Esophagus squamous epithelium (tissue), 5 donors: ENCODE data around the gene PRRX2. TPM values are rescaled to one million over a fixed set of nuclear protein-coding genes. Genes with fewer than 3 reads are reported as not detected.
"Not testable (repeated sequence)": the region's sequence is repeated elsewhere in the genome, so short reads cannot be mapped to it uniquely, and the experiment has no call there.

Experiments
- DNase-seq: peaks from one replicate; lab custom pipeline; 2025; lab: John Stamatoyannopoulos, UW
- H3K27ac ChIP-seq, 4 donors: fragments of 200-600 bp; sonication (generic); one replicate each; pipeline ENCODE4 v1.5.1; 2016 to 2019; ENCODE audit warnings: mild to moderate bottlenecking in 1 of 4
- H3K27me3 ChIP-seq, 4 donors: fragments of 200-600 bp; sonication (generic); 1 replicate in 3 of 4; 2 replicates in 1 of 4; pipeline versions ENCODE4 v1.5.1 to v1.6.0; 2017 to 2021; ENCODE audit warnings: antibody characterized with exemption in 1 of 4
- H3K36me3 ChIP-seq, 3 donors: fragments of 200-600 bp; sonication (generic); one replicate each; pipeline ENCODE4 v1.5.1; 2016 to 2019
- H3K4me1 ChIP-seq, 3 donors: fragments of 200-600 bp; sonication (generic); one replicate each; pipeline ENCODE4 v1.5.1; 2017 to 2019
- H3K4me3 ChIP-seq, 4 donors: fragments of 200-600 bp; sonication (generic); 1 replicate in 3 of 4; 2 replicates in 1 of 4; pipeline ENCODE4 v1.5.1; 2016 to 2019; ENCODE audit warnings: mild to moderate bottlenecking in 2 of 4, moderate library complexity in 1 of 4
- H3K9me3 ChIP-seq, 3 donors: fragments of 200-600 bp; sonication (generic); one replicate each; pipeline ENCODE4 v1.5.1; 2016 to 2019
- CTCF ChIP-seq, 6 experiments: fragments of 450-650 bp in 4 of 6; fragments of 200-600 bp in 2 of 6; sonication (generic) in 2 of 6; IDR thresholded peaks; one replicate each; pipeline ENCODE4 v1.5.1; 2016 to 2019; ENCODE audit warnings: antibody characterized with exemption in 6 of 6, mild to moderate bottlenecking in 4 of 6, moderate library complexity in 4 of 6
- POLR2A ChIP-seq, 4 donors: fragments of 450-650 bp; IDR thresholded peaks; one replicate each; pipeline ENCODE4 v1.6.1; 2017; ENCODE audit warnings: antibody characterized with exemption in 4 of 4, mild to moderate bottlenecking in 4 of 4, moderate library complexity in 3 of 4
- WGBS, 2 donors: methylation state at CpG; one replicate each; pipeline ENCODE4 v1.1.5; 2018; 5-methylcytosine and 5-hydroxymethylcytosine counted together
- intact Hi-C: fragments of 100-400 bp; cut with DNase I; formaldehyde crosslinking; loops from one replicate; pipeline ENCODE4 v1.15.0; 2022
- total RNA-seq, 4 donors: library from RNA; depleted of rRNA; stranded (reverse); fragments of >200 nt; gene quantifications; one replicate each; pipeline ENCODE4 v1.1.0, GENCODE V29; 2016
- donor health status: DM: yes; HTN: yes; CAD: no.

The PRRX2 gene
- total RNA-seq, 4 donors from 2014 or later = 0.82 to 3.8 (median 2.3) TPM

GRCh38 chr9:129755151-129755550 is 89.7 kb downstream of the PRRX2 start:
- no peak overlapping the region for H3K27ac ChIP-seq
- H3K27me3 ChIP-seq = peaks cover 0 to 5% (median 0%) of the 10 kb centered on the region in 4 donors
- intact Hi-C loops = no loop called here
- H3K4me1 ChIP-seq = peaks cover 24 to 45% (median 29%) of the 10 kb centered on the region in 3 donors
- no peaks in the 10 kb centered on the region for H3K9me3 ChIP-seq
- no peak for TF ChIP-seq POLR2A (IDR thresholded peaks at IDR 0.05)
- no peak for TF ChIP-seq CTCF (IDR thresholded peaks at IDR 0.05)
- no peak overlapping the region for H3K4me3 ChIP-seq
- no peaks in the 10 kb centered on the region for H3K36me3 ChIP-seq
- WGBS, 2 donors = 60 to 79% methylated on average over 4 to 5 of the region's 5 CpGs
- DNase-seq = no peak

GRCh38 chr9:129756191-129756590 is 90.7 kb downstream of the PRRX2 start:
- Histone ChIP-seq H3K27me3 (peaks cover 0 to 5% (median 0%) of the 10 kb centered on the region in 4 donors), H3K36me3 (no peaks in the 10 kb centered on the region), H3K4me3 (no peak overlapping the region), H3K4me1 (peaks cover 24 to 35% (median 30%) of the 10 kb centered on the region in 3 donors), H3K9me3 (no peaks in the 10 kb centered on the region), H3K27ac (no peak overlapping the region)
- intact Hi-C loops = no loop called here
- 88 to 91% methylated on average over 4 to 6 of the region's 6 CpGs for WGBS, 2 donors
- TF ChIP-seq POLR2A (IDR thresholded peaks at IDR 0.05) (no peak), CTCF (IDR thresholded peaks at IDR 0.05) (no peak)
- no peak for DNase-seq

- no peaks in the 10 kb centered on the region for H3K9me3 ChIP-seq
- DNase-seq = no peak
These were observed 91.6 kb downstream of the PRRX2 start for GRCh38 chr9:129757045-129757444.

GRCh38 chr9:129759319-129759718 is 93.9 kb downstream of the PRRX2 start:
- H3K27me3 ChIP-seq = no peaks in the 10 kb centered on the region
- intact Hi-C loops = no loop called here
- H3K27ac ChIP-seq = peak overlapping the region in 1 of 4 donors; percentile 42
- no peaks in the 10 kb centered on the region for H3K9me3 ChIP-seq
- no peaks in the 10 kb centered on the region for H3K36me3 ChIP-seq
- no peak for TF ChIP-seq POLR2A (IDR thresholded peaks at IDR 0.05)
- TF ChIP-seq CTCF (IDR thresholded peaks at IDR 0.05) = no peak
- H3K4me3 ChIP-seq = no peak overlapping the region
- DNase-seq = no peak
- peaks cover 9 to 36% (median 33%) of the 10 kb centered on the region in 3 donors for H3K4me1 ChIP-seq
- WGBS, 2 donors = 84% methylated on average over 4 of the region's 4 CpGs; no CpG with 5 or more reads in 1 of the 2 donors

More at GRCh38 chr9:129757045-129757444, 91.6 kb downstream of the PRRX2 start:
- H3K4me1 ChIP-seq = peaks cover 15 to 34% (median 32%) of the 10 kb centered on the region in 3 donors
- intact Hi-C loops = no loop called here
- 40 to 69% methylated on average over 6 to 8 of the region's 9 CpGs for WGBS, 2 donors
- TF ChIP-seq POLR2A (IDR thresholded peaks at IDR 0.05) (no peak), CTCF (IDR thresholded peaks at IDR 0.05) (no peak)
- no peaks in the 10 kb centered on the region for H3K36me3 ChIP-seq
- H3K27me3 ChIP-seq = peaks cover 0 to 5% (median 0%) of the 10 kb centered on the region in 4 donors
- H3K27ac ChIP-seq = peak overlapping the region in 1 of 4 donors; percentile 28
- H3K4me3 ChIP-seq = no peak overlapping the region

GRCh38 chr9:129759804-129760502 is 94.5 kb downstream of the PRRX2 start:
- no peak for TF ChIP-seq CTCF (IDR thresholded peaks at IDR 0.05)
- WGBS, 2 donors = 79 to 84% methylated on average over 8 to 12 of the region's 13 CpGs
- intact Hi-C loops = no loop called here
- Histone ChIP-seq H3K27me3 (no peaks in the 10 kb centered on the region), H3K36me3 (no peaks in the 10 kb centered on the region), H3K4me1 (peaks cover 9 to 36% (median 33%) of the 10 kb centered on the region in 3 donors), H3K4me3 (no peak overlapping the region), H3K27ac (peak overlapping the region in 1 of 4 donors; percentile 42), H3K9me3 (no peaks in the 10 kb centered on the region)
- DNase-seq = no peak

- Histone ChIP-seq H3K4me1 (peaks cover 9 to 36% (median 33%) of the 10 kb centered on the region in 3 donors), H3K27ac (peak overlapping the region in 2 of 4 donors; percentile 69 to 91)
- DNase-seq, H3K9me3 ChIP-seq, H3K4me3 ChIP-seq, H3K27me3 ChIP-seq, H3K36me3 ChIP-seq, intact Hi-C loops: not testable (repeated sequence)
- 85 to 89% methylated on average over 7 of the region's 7 CpGs for WGBS, 2 donors
These were observed 95.3 kb downstream of the PRRX2 start for GRCh38 chr9:129760784-129761183.
